ENCODE results near the gene SMYD3.

Gene SMYD3

GRCh38 chr1:246295968-246296367 lies 211.1 kb downstream of the SMYD3 start:
- Histone ChIP-seq H3K9me3 (ENCODE audit: control insufficient read depth, low read length) (no peaks in the 10 kb centered on the region), H3K36me3 (ENCODE audit: control insufficient read depth, insufficient read depth, low read length) (no peaks in the 10 kb centered on the region), H3K27me3 (ENCODE audit: control insufficient read depth, insufficient read depth, low read length) (no peaks in the 10 kb centered on the region), H3K4me3 (ENCODE audit: low read depth, low read length) (no peak overlapping the region), H3K9ac (no peak overlapping the region), H3K4me2 (ENCODE audit: low read length) (no peak overlapping the region), H3K27ac (no peak overlapping the region), H3K79me2 (no peaks in the 10 kb centered on the region), H3K4me1 (no peaks in the 10 kb centered on the region), H2AFZ (no peak overlapping the region)
- no peak for TF ChIP-seq CTCF (IDR thresholded peaks at IDR 0.05)

- H3K27ac ChIP-seq: no peak overlapping the region
Measured at GRCh38 chr1:246295340-246295739, 211.7 kb downstream of the SMYD3 start.

GRCh38 chr1:246294263-246294662 lies 212.8 kb downstream of the SMYD3 start:
- Histone ChIP-seq H2AFZ (no peak overlapping the region), H3K4me3 (ENCODE audit: low read depth, low read length) (no peak overlapping the region), H3K36me3 (ENCODE audit: control insufficient read depth, insufficient read depth, low read length) (no peaks in the 10 kb centered on the region), H3K9ac (no peak overlapping the region), H3K4me2 (ENCODE audit: low read length) (no peak overlapping the region), H3K27me3 (ENCODE audit: control insufficient read depth, insufficient read depth, low read length) (no peaks in the 10 kb centered on the region), H3K79me2 (no peaks in the 10 kb centered on the region), H3K4me1 (no peaks in the 10 kb centered on the region), H3K9me3 (ENCODE audit: control insufficient read depth, low read length) (no peaks in the 10 kb centered on the region), H3K27ac (no peak overlapping the region)
- TF ChIP-seq CTCF (IDR thresholded peaks at IDR 0.05): no peak

More at GRCh38 chr1:246295340-246295739, 211.7 kb downstream of the SMYD3 start:
- Histone ChIP-seq H3K4me1 (no peaks in the 10 kb centered on the region), H3K9me3 (ENCODE audit: control insufficient read depth, low read length) (no peaks in the 10 kb centered on the region), H3K4me3 (ENCODE audit: low read depth, low read length) (no peak overlapping the region), H3K9ac (no peak overlapping the region), H3K27me3 (ENCODE audit: control insufficient read depth, insufficient read depth, low read length) (no peaks in the 10 kb centered on the region), H3K79me2 (no peaks in the 10 kb centered on the region), H2AFZ (no peak overlapping the region), H3K36me3 (ENCODE audit: control insufficient read depth, insufficient read depth, low read length) (no peaks in the 10 kb centered on the region), H3K4me2 (ENCODE audit: low read length) (no peak overlapping the region)
- TF ChIP-seq CTCF (IDR thresholded peaks at IDR 0.05): no peak

GRCh38 chr1:246293366-246294121 lies 213.5 kb downstream of the SMYD3 start:
- H3K36me3 ChIP-seq (ENCODE audit: control insufficient read depth, insufficient read depth, low read length): no peaks in the 10 kb centered on the region
- no peaks in the 10 kb centered on the region for H3K27me3 ChIP-seq (ENCODE audit: control insufficient read depth, insufficient read depth, low read length)
- no peak overlapping the region for H3K9ac ChIP-seq
- H3K4me3 ChIP-seq (ENCODE audit: low read depth, low read length): no peak overlapping the region
- H3K27ac ChIP-seq: no peak overlapping the region
- H3K4me1 ChIP-seq: no peaks in the 10 kb centered on the region
- no peak for TF ChIP-seq CTCF (IDR thresholded peaks at IDR 0.05)
- no peaks in the 10 kb centered on the region for H3K79me2 ChIP-seq
- no peak overlapping the region for H3K4me2 ChIP-seq (ENCODE audit: low read length)
- no peak overlapping the region for H2AFZ ChIP-seq
- H3K9me3 ChIP-seq (ENCODE audit: control insufficient read depth, low read length): no peaks in the 10 kb centered on the region

GRCh38 chr1:246292571-246292970 lies 214.5 kb downstream of the SMYD3 start:
- H3K4me1 ChIP-seq: no peaks in the 10 kb centered on the region
- no peak for TF ChIP-seq CTCF (IDR thresholded peaks at IDR 0.05)
- no peaks in the 10 kb centered on the region for H3K27me3 ChIP-seq (ENCODE audit: control insufficient read depth, insufficient read depth, low read length)
- H3K79me2 ChIP-seq: no peaks in the 10 kb centered on the region
- H3K36me3 ChIP-seq (ENCODE audit: control insufficient read depth, insufficient read depth, low read length): no peaks in the 10 kb centered on the region
- no peak overlapping the region for H3K27ac ChIP-seq
- H3K4me3 ChIP-seq (ENCODE audit: low read depth, low read length): no peak overlapping the region
- no peaks in the 10 kb centered on the region for H3K9me3 ChIP-seq (ENCODE audit: control insufficient read depth, low read length)
- H3K9ac ChIP-seq: no peak overlapping the region
- H2AFZ ChIP-seq: no peak overlapping the region
- H3K4me2 ChIP-seq (ENCODE audit: low read length): no peak overlapping the region
